ENCODE data around the gene RNF207.

RNF207 gene

GRCh38 chr1:6269720-6270400 is 63.9 kb downstream of the RNF207 start:
- no peak for DNase-seq (ENCODE audit: low spot score)

GRCh38 chr1:6270401-6270800 is 64.5 kb downstream of the RNF207 start:
- no peak for DNase-seq (ENCODE audit: low spot score)
